Measurements from ENCODE around the gene OLA1.

GRCh38 chr2:174051741-174052583, 196.4 kb downstream of the OLA1 start:
- TF ChIP-seq EZH2 (IDR thresholded peaks at IDR 0.05) (no peak), FOXP2 (optimal IDR thresholded peaks at IDR 0.05; ENCODE audit: control extremely low read depth, extremely low read length, insufficient read depth) (no peak)

All from SK-N-MC (cell line).